GM21717 (cell line): ENCODE data around the gene MLEC.
A peak's percentile ranks its signal among the peaks of the same experiment; 100 is the strongest.
"Not testable (repeated sequence)": the region's sequence is repeated elsewhere in the genome, so short reads cannot be mapped to it uniquely, and the experiment has no call there.

Experiments used
- ATAC-seq: cut with Tn5 transposase; IDR thresholded peaks from one replicate; pipeline ENCODE4 v1.9.1; 2021; ENCODE audit warnings: mild to moderate bottlenecking, moderate library complexity; ENCODE audit not compliant: unreplicated experiment

Gene MLEC

DNA sequence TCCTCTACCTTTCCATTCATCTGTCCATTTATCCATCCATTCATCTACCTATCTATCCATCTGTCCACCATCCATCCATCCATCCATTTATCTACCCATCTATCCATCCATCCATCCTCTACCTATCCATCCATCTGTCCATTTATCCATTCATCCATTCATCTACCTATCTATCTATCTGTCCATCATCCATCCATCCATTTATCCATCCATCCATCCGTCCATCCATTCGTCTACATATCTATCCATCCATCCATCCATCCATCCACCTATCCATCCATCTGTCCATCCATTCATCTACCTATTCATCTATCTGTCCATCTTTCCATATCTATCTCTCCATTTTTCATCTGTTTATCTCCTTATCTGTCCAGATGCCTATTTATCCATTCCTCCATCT is 25.5 kb upstream of the MLEC start:
- no peak for ATAC-seq

DNA sequence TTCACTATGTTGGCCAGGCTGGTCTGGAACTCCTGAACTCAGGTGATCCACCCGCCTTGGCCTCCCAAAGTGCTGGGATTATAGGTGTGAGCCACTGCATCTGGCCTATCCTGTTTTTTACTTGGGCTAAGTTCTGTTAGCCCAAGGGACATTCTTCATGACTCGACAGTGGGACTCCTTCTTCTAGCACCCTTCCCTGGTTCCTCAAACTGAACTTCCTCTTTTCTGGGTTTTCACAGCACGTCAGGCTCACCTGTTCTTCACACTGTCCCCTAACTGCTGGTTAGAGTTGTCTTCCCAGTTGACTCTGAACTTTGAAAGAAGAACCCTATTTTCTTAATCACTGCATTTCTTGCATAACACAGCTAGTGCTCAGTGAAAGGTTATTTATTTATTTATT is 24.1 kb upstream of the MLEC start:
- peak; percentile 78 for ATAC-seq

DNA sequence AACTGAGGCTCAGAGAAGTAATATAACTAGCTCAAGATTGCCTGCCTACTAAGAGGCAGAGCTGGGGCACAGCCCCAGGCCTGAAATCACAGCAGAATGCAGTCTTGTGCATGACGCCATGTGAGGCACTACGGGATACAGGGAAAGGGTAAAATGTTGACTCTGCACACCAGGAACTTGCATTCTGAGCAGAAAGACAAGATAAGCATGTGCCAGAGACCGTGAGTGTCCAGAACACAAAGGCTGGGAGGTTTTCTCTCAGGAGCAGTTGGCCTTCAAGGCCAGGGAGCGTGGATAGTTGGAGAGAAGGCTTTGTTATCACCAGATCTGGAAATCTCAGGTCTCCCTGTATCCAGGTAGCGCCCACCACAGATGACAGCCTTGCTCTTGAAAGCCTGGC is 23.2 kb upstream of the MLEC start:
- no peak for ATAC-seq

DNA sequence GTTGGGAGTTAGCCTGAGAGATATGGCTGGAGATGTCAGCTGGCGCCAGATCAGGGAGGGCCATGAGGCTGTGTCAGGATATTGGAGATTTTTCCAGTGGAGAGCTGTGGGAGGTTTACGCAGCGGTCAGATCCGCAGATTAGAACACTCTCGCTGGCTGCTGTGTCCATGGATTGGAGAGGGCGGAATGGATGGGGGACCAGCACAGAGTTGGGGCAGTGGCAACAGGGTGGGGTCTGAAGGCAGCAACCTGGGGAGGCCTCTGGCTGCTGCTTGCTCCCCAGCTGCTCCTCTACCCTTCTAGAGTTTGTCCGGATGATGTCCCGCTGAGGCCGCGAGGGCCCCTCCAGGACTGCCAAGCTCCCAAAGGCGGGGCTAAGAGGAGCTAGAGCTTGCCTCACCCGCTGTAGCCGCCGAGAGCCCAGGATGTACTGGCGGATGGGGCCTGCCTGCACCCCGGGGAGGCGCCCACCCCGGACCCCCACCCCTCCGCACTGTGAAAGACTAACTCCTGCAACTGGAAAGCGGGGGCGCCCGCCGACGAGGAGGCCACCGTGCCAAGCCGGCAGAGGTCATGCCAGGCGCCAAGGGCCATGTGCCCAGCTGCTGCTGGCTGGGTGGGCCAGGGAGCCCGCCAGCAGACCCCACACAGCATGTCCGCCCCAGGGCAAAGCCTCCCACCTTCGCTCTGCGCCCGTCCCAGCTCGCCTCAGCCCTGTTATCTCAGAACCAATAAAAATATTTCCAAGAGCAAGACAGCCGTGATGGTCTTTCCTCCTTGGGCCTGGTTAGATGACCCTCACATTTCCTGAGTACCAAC is 20.2 kb upstream of the MLEC start:
- no peak for ATAC-seq

DNA sequence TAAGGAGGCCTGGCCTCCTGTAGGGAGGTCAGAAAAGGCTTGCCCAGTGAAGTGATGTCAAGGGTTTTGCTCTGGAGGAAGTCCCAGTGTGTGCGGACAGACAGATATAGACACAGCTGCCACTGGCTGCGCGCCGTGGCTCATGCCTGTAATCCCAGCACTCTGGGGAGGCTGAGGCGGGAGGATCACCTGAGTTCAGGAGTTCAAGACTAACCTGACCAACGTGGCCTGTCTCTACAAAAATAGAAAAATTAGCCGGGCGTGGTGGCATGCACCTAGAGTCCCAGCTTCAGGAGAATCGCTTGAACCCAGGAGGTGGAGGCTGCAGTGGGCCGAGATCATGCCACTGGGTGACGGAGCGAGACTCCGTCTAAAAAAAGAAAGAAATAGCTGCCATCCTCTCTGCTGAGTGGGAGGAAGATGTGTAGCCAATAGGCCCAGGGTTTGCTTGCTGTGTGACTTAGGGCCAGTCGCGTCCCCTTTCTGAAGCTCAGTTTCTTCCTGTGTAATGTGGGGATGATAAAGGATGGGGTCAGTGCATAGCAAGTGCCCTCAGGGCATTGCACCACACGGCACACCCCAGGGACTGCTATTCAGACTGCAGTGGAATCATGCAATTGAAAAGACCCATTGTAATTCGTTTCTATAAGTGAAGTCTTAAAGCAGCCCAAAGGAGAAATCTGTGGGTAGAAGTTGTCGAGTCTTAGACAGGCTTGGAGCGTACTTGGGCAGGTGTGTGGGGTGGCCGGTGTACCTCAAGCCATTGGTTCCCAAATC is 18.7 kb upstream of the MLEC start:
- ATAC-seq, result no peak

DNA sequence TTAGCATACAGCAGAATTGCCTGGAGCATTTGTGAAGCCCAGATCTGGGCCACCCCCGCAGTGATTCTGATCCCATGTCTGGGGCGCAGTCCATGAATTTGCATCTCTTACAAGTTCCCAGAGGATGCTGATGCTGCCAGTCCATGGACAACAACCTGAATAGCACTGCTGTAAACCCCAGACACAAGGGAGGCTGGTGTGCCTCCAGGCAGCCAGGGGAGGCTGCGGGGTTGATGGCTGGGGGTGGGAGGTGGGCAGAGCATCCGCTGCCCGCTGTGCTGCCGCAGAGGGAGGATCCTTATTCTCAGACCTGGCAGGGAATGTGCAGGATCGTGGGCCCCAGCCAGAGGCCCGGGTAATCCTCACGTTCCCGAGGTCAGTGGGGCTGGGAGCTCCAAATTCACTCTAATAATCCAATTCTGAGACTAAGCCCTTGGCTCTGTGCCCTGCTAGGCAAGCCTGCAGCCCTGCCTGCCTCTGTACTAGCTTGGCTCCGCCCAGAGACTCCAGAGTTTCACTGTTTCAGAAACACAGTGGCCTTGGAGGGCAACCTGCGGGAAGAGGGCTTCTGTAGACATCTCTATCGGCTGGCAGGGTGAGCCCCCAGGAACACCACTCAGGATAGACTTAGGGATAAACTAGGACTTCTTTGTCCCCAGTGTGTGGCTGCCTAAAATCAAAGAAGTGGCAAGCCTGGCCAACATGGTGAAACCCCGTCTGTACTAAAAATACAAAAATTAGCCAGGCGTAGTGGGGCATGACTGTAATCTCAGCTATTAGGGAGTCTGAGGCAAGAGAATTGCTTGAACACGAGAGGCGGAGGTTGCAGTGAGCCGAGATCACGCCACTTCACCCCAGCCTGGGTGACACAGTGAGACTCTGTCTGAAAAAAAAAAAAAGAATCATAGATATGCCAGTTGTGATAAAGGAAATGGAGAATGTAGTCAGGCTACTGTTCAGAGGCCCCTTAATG is 17.8 kb upstream of the MLEC start:
- peak; percentile 48 for ATAC-seq

DNA sequence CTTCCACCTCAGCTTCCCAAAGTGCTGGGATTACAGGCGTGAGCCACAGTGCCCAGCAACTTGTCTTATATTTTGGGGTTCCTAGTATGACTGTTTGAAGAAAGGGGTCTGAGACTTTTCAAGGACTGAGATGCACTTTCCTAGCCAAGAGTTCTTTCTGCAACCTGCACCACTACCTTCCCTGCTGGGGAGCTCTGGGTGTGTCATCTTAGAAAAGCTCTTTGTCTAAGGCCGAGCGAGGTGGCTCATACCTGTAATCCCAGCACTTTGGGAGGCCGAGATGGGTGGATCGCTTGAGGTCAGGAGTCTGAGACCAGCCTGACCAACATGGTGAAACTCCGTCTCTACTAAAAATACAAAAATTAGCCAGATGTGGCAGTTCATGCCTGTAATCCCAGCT is 16.7 kb upstream of the MLEC start:
- not testable (repeated sequence) for ATAC-seq

DNA sequence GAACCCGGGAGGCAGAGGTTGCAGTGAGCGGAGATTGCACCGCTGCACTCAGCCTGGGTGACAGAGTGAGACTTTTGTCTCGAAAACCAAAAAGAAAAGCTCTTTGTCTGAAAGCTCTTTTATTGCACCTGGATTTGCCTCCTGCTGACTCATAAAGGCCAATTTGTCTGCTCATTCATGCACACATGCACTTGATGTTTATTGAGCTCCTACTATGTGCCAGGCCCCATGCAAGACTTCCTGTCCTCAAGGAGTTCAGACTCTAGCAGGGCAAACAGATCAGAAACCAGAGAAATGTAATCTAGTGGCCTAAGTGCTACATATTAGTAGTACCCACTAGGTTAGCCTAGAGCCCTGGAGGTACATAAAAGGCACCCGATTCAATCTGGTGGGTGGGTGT is 16.3 kb upstream of the MLEC start:
- ATAC-seq, result no peak

DNA sequence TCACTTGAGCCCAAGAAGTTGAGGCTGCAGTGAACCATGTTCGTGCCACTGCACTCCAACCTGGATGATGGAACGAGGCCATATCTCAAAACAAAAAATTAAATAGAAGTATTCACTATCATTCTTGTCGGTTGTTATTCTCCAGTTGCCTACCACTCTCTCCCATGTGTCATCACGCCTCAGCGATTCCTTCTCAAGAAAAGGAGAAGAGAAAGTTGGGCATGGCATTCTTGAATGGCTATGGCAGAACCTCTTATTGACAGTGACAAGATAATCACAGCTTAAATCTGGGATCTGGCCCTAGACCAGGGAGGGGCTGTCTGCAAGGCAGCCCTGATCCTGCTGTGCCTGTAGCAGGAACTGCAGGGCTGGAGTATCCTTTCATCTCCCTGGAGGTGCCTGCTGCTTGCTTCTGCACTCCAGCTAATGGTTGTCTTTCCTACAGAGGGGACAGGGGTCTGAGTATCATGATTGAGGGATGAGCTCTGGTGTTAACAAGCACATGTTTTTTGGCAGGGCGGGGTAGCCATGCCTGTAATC is 12.8 kb upstream of the MLEC start:
- ATAC-seq, result no peak

DNA sequence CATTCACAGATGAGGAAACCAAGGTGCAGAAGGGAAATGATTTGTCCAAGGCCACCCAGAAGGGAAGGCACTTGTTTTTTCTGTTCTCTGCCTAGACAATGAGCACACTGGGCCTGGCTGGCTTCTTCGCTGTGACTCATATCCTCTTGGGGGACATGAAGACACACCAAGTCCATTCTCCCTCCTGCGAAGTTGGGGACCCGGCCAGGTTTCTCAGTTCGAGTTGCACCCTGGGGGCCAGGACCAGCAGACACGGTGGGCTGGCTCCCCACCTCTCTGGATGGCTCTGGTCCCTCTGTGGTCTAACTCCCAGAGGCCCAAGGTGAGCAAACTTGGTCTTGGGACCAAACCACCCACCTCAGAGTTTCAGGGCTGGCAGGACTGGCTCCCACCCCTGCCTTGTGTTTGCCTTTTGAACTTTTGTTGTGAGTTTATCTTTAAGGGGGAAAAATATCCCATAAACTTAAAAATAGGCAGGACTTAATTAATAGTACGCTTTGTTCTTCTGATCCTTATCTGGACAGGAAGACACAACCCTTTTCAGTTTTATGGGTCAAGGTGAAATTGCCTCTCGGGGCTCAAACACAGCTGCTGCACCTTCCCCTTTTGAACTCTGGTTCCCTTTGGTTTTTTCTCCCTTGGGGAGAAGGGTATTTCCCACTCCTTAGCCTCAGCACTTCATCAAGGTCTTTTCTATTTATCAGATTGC is 9.0 kb upstream of the MLEC start:
- no peak for ATAC-seq

DNA sequence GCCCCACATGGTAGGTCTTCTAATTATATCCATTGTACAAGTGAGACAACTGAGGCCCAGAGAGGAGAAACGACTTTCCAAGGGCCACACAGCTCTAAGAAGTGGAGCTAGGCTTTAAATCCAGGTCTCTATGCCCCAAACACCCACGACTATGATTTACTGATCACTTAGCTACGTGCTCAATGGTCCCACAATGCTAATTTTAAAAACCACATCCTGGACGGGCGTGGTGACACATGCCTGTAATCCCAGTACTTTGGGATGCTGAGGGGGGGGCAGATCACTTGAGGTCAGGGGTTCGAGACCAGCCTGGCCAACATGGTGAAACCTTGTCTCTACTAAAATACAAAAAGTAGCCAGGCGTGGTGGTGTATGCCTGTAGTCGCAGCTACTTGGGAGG is 8.4 kb upstream of the MLEC start:
- ATAC-seq, result no peak

DNA sequence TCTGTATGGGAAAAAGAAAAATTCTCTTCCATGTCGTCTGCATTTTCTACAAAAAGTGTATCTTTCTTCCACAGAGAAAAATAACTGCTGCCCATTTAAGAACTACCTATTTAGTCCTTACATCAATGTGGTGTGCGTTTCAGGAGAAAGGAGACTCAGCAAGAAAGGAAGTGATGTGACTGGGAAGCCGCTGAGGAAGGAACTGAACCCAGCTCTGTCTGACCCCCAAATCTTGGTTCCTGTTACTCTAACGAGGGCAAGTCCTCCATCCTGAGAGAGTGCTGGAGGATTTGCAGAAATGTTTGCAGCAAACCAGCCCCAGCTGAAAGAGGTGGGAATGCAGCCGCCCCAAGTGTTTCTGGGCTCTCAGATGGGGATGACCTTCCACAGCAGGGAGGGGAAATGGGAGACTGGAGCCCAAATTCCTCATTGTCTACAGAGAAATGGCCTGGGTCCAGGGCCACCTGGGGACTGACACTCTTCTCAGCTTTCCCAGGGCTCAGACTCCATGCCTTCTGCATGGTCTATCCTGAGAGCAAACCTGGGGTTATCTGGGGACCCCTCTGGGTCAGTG is 6.7 kb upstream of the MLEC start:
- ATAC-seq, result no peak

DNA sequence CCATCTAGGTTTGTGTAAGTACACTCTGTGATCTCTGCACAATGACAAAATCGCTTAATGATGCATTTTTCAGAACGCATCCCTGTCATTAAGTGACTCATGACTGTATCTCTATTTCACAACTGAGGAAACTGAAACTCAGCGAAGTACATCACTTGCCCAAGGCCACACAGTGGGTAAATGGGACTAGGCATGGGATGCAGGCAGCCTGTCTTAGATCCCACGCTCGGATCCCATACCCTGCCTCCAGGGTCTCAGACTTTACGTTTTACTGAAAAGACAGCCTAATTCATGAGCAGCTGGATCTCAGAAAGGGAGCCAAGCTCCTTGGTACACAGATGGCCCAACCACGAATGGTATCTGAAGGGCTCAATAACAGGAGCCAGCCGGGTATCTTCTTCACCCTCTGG is 2.4 kb upstream of the MLEC start:
- no peak for ATAC-seq

DNA sequence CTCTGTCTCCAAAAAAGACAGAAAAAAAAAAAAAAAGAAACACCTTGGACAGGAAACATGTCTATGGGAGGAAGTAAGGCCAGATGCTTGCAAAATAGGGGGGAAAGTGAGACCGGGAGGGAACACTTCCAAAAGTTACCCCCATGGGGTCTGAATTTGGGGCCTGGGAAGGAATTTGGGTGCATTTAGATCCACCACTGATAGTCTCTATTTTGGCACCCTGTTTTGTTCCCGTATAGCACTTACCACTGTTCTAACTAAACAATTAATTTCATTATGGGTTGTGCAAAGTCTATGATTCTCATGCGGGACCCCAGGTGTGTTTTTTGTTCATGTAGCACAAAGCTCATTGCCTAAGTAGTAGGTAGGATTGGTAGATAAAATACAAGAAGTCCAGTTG is 1.4 kb upstream of the MLEC start:
- ATAC-seq, result no peak

DNA sequence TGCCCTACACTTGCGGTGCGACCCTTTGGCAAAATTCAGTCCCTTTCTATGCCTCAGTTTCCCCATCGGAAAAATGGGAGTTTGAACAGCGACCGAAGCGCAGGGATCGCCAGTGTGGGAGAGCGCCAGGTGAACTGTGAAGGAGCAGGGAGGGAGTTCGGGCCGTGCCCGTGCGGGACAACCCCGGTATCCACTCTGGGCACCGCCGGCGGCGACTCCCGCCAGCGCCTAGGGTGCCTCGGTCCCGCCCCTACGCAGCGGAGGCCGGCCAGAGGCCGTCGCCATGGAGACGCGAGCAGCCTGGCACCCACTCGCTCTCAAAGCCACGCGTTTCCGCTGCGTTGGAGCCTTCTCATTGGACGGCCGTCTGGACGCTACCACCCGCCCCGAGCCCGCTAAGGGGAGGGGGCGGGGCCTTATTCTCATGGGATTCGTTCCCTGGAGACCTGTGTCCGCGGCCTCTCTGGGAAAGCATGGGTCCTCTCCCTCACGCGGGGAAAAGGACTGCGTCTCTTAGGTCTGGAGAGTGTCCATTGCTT is 729 bp upstream of the MLEC start:
- peak; percentile 65 for ATAC-seq

DNA sequence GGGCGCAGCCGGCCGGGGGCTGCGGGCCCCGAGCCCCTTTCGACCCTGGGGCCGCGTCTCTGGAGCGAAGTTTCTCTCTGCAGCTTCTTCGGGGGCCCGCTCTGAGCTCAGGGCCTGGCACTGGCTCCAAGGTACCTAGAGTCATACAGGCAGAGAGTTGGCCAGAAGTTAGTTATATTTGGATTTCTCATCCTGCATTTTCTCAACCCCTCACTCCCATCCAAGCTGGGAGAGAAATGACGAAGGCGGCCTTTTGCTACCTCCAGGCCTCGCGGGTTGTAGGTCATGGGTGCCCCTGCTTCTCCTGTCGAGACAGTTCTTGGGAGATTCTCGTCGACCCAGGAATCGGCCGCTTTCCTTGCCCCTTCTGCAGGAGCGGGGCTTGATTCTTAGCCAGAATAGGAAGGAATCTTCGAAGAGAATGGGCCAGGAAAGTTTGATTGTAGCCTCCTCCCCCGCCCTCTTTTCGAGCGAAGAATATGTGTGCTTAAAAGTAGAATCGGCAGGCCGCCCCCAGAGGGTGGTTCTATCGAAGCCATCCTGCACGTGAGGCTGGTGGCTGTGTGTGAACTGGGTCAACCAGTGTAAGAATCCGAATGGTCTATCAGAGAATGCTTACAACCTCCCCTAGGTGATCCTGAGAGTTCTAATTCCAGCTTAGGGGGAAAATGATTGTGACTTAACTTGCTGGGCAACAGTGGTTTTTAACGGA is 785 bp downstream of the MLEC start:
- no peak for ATAC-seq

DNA sequence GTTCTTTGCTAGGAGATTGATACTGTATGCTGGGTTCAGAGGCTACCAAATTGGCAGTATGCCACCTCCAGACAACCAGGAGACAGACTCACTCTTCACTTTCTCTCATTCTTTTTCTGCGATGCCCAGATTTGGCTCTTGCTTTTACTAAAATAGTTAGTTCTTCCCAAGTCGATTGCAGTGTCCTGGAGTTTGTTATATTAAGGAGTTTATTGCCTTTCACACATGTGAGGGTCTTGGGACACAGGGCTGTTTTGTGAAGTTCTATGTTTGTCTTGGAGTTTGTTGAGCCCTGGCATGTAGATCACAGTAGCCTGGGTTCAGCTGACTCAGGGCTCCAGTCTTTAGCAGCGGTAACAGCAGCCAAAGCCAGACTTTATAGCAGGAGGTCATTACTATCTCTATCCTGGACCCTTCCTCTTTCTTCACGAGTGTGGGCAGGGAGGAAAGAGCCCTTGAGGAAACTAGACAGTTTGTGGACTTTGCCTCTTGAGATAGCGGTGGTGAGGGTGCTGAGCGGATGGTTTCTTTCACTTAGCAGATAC is 1.6 kb downstream of the MLEC start:
- no peak for ATAC-seq

DNA sequence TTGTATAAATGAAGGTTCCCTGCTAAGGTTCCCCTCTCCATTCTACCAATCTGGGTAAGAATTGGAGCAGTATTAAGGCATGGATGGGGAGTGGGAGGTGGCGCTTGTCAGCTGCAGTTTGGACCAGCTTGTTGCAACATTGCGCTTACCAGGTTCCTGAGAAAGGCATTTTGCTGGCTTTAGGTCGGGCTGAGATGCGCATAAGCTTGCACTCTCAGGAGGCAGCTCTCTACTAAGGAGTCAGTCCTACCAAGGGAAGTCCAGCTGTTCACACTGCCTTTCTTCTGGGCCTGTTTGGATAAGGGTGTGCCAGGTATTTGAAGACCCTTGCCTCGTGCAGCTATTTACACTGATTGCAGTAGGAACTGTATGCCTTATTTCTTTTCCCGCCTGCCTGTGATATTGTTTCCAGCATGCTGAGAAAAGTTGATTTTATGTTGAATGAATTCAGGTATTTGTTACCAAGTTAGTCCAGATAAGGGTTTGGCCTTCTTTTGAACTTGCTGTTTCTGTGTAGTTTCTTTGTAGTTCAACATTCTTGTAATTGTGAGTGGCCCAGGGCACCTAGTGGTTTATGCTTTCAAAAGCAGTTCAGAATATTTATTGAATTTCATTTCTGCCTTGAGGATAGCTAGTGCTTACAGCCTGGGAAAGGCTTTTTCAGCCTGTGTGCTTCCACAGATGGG is 2.6 kb downstream of the MLEC start:
- ATAC-seq, result no peak
